ENCODE data around the gene KLHL29.

DNA sequence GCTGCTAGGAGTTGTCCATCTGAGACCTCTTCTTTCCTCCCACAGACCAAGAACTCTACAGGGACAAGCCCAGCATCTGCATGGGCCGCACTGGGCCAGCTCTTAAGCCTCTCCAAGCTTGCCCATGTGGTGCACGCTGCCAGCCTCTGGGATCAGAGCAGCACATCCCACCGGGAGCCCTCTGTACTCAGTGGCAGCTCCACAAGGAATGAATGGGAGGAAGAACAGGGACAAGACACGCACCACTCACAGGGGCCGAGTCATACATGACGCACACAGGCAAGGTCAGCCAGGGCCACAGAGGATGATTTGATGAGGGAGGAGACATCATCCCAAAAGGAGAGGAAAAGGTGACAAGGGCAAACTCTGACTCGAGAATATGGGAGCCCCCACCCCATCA is 268.3 kb downstream of the KLHL29 start:
- TF ChIP-seq EZH2 (IDR thresholded peaks at IDR 0.05; ENCODE audit: insufficient read depth, poor library complexity, severe bottlenecking) (no peak), EZH2phosphoT487 (IDR thresholded peaks at IDR 0.05; ENCODE audit: insufficient read depth, low read depth) (no peak)

Data from GM23248 (cell line).